Measurements from ENCODE around the gene KCNB1. TPM values are rescaled to one million over a fixed set of nuclear protein-coding genes. Genes with fewer than 3 reads are reported as not detected.

The KCNB1 gene
- total RNA-seq, 1 donor: not detected

- no peak overlapping the region for H3K4me3 ChIP-seq (ENCODE audit: low read depth, low read length)
- no peak for TF ChIP-seq CTCF (IDR thresholded peaks at IDR 0.05; ENCODE audit: insufficient read depth, low read depth, low read length)
- DNase-seq (ENCODE audit: low read depth): no peak
These were observed 88.7 kb downstream of the KCNB1 start for GRCh38 chr20:49393803-49394202.

- TF ChIP-seq CTCF (IDR thresholded peaks at IDR 0.05; ENCODE audit: insufficient read depth, low read depth, low read length): no peak
- no peak overlapping the region for H3K4me3 ChIP-seq (ENCODE audit: low read depth, low read length)
- DNase-seq (ENCODE audit: low read depth): no peak
These were observed 89.7 kb downstream of the KCNB1 start for GRCh38 chr20:49392745-49393144.

GRCh38 chr20:49391404-49392245 is 90.8 kb downstream of the KCNB1 start:
- TF ChIP-seq CTCF (IDR thresholded peaks at IDR 0.05; ENCODE audit: insufficient read depth, low read depth, low read length): no peak
- H3K4me3 ChIP-seq (ENCODE audit: low read depth, low read length): no peak overlapping the region
- DNase-seq (ENCODE audit: low read depth): no peak

- H3K4me3 ChIP-seq (ENCODE audit: low read depth, low read length): no peak overlapping the region
- no peak for DNase-seq (ENCODE audit: low read depth)
- TF ChIP-seq CTCF (IDR thresholded peaks at IDR 0.05; ENCODE audit: insufficient read depth, low read depth, low read length): no peak
These were observed 92.6 kb downstream of the KCNB1 start for GRCh38 chr20:49389854-49390253.

GRCh38 chr20:49388744-49389143 is 93.7 kb downstream of the KCNB1 start:
- H3K4me3 ChIP-seq (ENCODE audit: low read depth, low read length): no peak overlapping the region
- no peak for TF ChIP-seq CTCF (IDR thresholded peaks at IDR 0.05; ENCODE audit: insufficient read depth, low read depth, low read length)
- no peak for DNase-seq (ENCODE audit: low read depth)

- DNase-seq (ENCODE audit: low read depth): no peak
- TF ChIP-seq CTCF (IDR thresholded peaks at IDR 0.05; ENCODE audit: insufficient read depth, low read depth, low read length): no peak
- H3K4me3 ChIP-seq (ENCODE audit: low read depth, low read length): no peak overlapping the region
These were observed 94.9 kb downstream of the KCNB1 start for GRCh38 chr20:49387581-49387939.

Measured in fibroblast of villous mesenchyme (primary cell).